ENCODE data around the gene SIM1.

The SIM1 gene

DNA sequence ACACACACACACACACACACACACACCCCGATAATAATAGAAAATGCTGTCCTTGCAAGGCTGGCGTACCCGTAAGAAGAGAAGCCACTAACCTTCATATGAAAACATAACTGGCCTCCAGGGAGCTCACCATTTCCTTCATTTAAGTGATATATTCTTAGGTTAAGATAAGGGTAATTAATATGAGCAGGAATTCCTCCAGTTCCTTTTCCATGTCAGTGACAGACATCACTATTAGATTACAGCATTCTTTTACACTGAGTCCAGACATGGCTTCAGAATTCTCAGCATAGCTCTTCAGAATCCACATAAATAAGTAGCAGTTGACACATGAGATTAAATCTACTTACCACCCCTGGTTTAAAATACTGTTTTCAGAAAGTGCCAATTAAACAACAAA is 121.9 kb downstream of the SIM1 start:
- H3K36me3 ChIP-seq (ENCODE audit: insufficient read depth, low read length), result no peaks in the 10 kb centered on the region
- H3K9me2 ChIP-seq (ENCODE audit: low read depth, low read length), result no peaks in the 10 kb centered on the region
- no peak overlapping the region for H3K9ac ChIP-seq (ENCODE audit: low read length)
- peaks cover 22% of the 10 kb centered on the region for H3K4me1 ChIP-seq (ENCODE audit: insufficient read depth, low read length, severe bottlenecking)
- H3K4me3 ChIP-seq (ENCODE audit: low read depth, low read length, poor library complexity, severe bottlenecking), result no peak overlapping the region
- H3F3A ChIP-seq (ENCODE audit: insufficient read depth, low read length), result no peaks in the 10 kb centered on the region
- H3K4me2 ChIP-seq (ENCODE audit: low read length), result no peak overlapping the region
- peaks cover 10% of the 10 kb centered on the region; the same call in 1 of the 2 replicates for H3K9me3 ChIP-seq (ENCODE audit: low read length)
- TF ChIP-seq EZH2 (IDR thresholded peaks at IDR 0.05; ENCODE audit: borderline replicate concordance, low read length), result no peak
- TF ChIP-seq, protein P1, sequence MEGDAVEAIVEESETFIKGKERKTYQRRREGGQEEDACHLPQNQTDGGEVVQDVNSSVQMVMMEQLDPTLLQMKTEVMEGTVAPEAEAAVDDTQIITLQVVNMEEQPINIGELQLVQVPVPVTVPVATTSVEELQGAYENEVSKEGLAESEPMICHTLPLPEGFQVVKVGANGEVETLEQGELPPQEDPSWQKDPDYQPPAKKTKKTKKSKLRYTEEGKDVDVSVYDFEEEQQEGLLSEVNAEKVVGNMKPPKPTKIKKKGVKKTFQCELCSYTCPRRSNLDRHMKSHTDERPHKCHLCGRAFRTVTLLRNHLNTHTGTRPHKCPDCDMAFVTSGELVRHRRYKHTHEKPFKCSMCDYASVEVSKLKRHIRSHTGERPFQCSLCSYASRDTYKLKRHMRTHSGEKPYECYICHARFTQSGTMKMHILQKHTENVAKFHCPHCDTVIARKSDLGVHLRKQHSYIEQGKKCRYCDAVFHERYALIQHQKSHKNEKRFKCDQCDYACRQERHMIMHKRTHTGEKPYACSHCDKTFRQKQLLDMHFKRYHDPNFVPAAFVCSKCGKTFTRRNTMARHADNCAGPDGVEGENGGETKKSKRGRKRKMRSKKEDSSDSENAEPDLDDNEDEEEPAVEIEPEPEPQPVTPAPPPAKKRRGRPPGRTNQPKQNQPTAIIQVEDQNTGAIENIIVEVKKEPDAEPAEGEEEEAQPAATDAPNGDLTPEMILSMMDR (IDR thresholded peaks at IDR 0.05; ENCODE audit: low read length), result no peak
- H3K27me3 ChIP-seq (ENCODE audit: insufficient read depth, low read length), result no peaks in the 10 kb centered on the region
- H3K27ac ChIP-seq (ENCODE audit: low read depth, low read length, poor library complexity, severe bottlenecking), result no peak overlapping the region
- H4K20me1 ChIP-seq (ENCODE audit: insufficient read depth, low read length), result no peaks in the 10 kb centered on the region
- no peaks in the 10 kb centered on the region for H3K79me2 ChIP-seq (ENCODE audit: insufficient read depth, low read length)
- no peak overlapping the region for H2AFZ ChIP-seq (ENCODE audit: low read length)

DNA sequence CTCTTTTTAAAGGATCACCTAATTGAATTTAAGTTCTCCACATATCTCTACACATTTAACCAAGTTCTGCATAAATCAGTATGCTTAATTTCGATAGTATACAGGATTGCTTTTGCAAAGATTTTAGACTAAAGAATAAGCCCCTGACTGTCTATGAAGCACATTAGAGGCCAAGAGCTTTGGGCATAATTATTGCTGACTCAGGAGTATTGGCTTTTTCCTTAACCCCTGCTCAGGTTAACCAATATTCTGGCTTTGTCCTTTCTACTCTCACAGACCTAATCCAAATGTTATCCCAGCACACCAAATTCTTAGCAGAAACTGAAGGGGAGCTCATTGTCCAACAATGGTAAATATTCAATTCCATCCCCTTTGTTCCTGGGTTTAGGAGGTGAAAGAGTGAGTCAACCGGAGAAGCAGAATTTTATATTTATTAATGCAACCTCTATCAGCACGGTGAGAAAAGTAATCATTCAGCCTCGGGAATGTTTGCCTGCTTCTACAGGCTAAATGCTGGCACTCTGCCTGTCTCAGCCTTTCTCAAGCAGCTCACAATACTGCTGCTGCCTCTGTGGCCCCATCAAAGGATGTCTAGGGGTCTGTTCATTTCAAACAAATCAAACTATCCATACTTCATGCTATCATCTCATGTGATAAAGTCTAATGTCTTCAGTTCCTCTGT is 125.0 kb downstream of the SIM1 start:
- H4K20me1 ChIP-seq (ENCODE audit: insufficient read depth, low read length), result no peaks in the 10 kb centered on the region
- H3F3A ChIP-seq (ENCODE audit: insufficient read depth, low read length), result no peaks in the 10 kb centered on the region
- H3K27ac ChIP-seq (ENCODE audit: low read depth, low read length, poor library complexity, severe bottlenecking), result no peak overlapping the region
- no peak overlapping the region for H3K4me3 ChIP-seq (ENCODE audit: low read depth, low read length, poor library complexity, severe bottlenecking)
- H3K4me1 ChIP-seq (ENCODE audit: insufficient read depth, low read length, severe bottlenecking), result no peaks in the 10 kb centered on the region
- no peaks in the 10 kb centered on the region for H3K79me2 ChIP-seq (ENCODE audit: insufficient read depth, low read length)
- H3K9me2 ChIP-seq (ENCODE audit: low read depth, low read length), result no peaks in the 10 kb centered on the region
- TF ChIP-seq EZH2 (IDR thresholded peaks at IDR 0.05; ENCODE audit: borderline replicate concordance, low read length), result no peak
- TF ChIP-seq, protein P1 (IDR thresholded peaks at IDR 0.05; ENCODE audit: low read length), result no peak
- no peak overlapping the region for H2AFZ ChIP-seq (ENCODE audit: low read length)
- no peak overlapping the region for H3K9ac ChIP-seq (ENCODE audit: low read length)
- H3K9me3 ChIP-seq (ENCODE audit: low read length), result peaks cover 10% of the 10 kb centered on the region; the same call in 1 of the 2 replicates
- no peak overlapping the region for H3K4me2 ChIP-seq (ENCODE audit: low read length)
- no peaks in the 10 kb centered on the region for H3K27me3 ChIP-seq (ENCODE audit: insufficient read depth, low read length)
- no peaks in the 10 kb centered on the region for H3K36me3 ChIP-seq (ENCODE audit: insufficient read depth, low read length)

DNA sequence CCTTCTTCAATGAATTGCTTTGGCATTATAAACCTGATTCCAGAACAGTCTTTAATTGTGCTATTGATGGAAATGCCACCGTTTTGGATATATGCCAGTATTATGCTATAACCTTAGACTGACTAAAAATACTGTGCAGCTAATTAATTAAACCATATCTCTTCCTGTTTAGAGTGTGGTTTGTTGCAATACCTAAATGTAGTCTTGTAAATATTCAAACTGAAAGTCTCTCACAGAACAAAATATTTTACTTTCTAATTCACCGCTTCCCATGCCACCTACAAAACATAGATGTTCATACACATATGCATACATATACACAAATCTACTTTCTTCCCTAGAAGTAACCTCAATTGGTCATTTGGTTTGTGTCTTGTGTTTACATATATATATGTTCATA is 126.6 kb downstream of the SIM1 start:
- H3K9me2 ChIP-seq (ENCODE audit: low read depth, low read length), result no peaks in the 10 kb centered on the region
- no peaks in the 10 kb centered on the region for H3K79me2 ChIP-seq (ENCODE audit: insufficient read depth, low read length)
- no peaks in the 10 kb centered on the region for H3F3A ChIP-seq (ENCODE audit: insufficient read depth, low read length)
- H3K27me3 ChIP-seq (ENCODE audit: insufficient read depth, low read length), result no peaks in the 10 kb centered on the region
- no peaks in the 10 kb centered on the region for H4K20me1 ChIP-seq (ENCODE audit: insufficient read depth, low read length)
- no peaks in the 10 kb centered on the region for H3K36me3 ChIP-seq (ENCODE audit: insufficient read depth, low read length)
- no peak overlapping the region for H3K4me2 ChIP-seq (ENCODE audit: low read length)
- TF ChIP-seq, protein P1 (IDR thresholded peaks at IDR 0.05; ENCODE audit: low read length), result no peak
- no peak for TF ChIP-seq EZH2 (IDR thresholded peaks at IDR 0.05; ENCODE audit: borderline replicate concordance, low read length)
- H3K9ac ChIP-seq (ENCODE audit: low read length), result no peak overlapping the region
- H3K27ac ChIP-seq (ENCODE audit: low read depth, low read length, poor library complexity, severe bottlenecking), result no peak overlapping the region
- no peak overlapping the region for H3K4me3 ChIP-seq (ENCODE audit: low read depth, low read length, poor library complexity, severe bottlenecking)
- no peaks in the 10 kb centered on the region for H3K4me1 ChIP-seq (ENCODE audit: insufficient read depth, low read length, severe bottlenecking)
- no peak overlapping the region for H2AFZ ChIP-seq (ENCODE audit: low read length)
- H3K9me3 ChIP-seq (ENCODE audit: low read length), result peaks cover 10% of the 10 kb centered on the region; the same call in 1 of the 2 replicates

Data from OCI-LY1 (cell line).